Common myeloid progenitor, CD34-positive (primary cell): ENCODE measurements around the gene HNF1A.
A peak's percentile ranks its signal among the peaks of the same experiment; 100 is the strongest.

Experiments
- CTCF ChIA-PET: fragments of 350-600 bp; sonication (Branson Sonifier 250); formaldehyde crosslinking; loops from one replicate; lab custom pipeline; 2021; ENCODE audit warnings: antibody characterized with exemption; lab: Charles Lee
- POLR2A ChIA-PET: fragments of 350-600 bp; sonication (Branson Sonifier 250); formaldehyde crosslinking; loops from one replicate; lab custom pipeline; 2021; ENCODE audit warnings: antibody characterized with exemption; lab: Charles Lee
- DNase-seq, 3 donors: peaks; one replicate each; pipeline versions ENCODE4 v3.0.0 to v3.0.0-alpha.2; 2013
- H3K27ac ChIP-seq, 2 experiments: 1 replicate in 1 of 2; 2 replicates in 1 of 2; pipeline ENCODE4 v1.7.0; 2013; ENCODE audit warnings: inconsistent platforms in 2 of 2, low read length in 2 of 2, mild to moderate bottlenecking in 2 of 2, low read depth in 1 of 2, moderate library complexity in 1 of 2; ENCODE audit not compliant: severe bottlenecking in 2 of 2, insufficient read depth in 1 of 2, poor library complexity in 1 of 2
- H3K27me3 ChIP-seq, 5 experiments: replicated peaks in 2 of 5; 1 replicate in 3 of 5; 2 replicates in 2 of 5; pipeline versions ENCODE4 v1.6.1 to v1.7.0; 2013; ENCODE audit warnings: low read length in 4 of 5, mild to moderate bottlenecking in 2 of 5, moderate library complexity in 2 of 5, inconsistent platforms in 1 of 5; ENCODE audit not compliant: insufficient read depth in 5 of 5, control insufficient read depth in 4 of 5
- H3K36me3 ChIP-seq, 4 experiments: 1 replicate in 2 of 4; 2 replicates in 2 of 4; pipeline versions ENCODE4 v1.6.1 to v1.7.0; 2013; ENCODE audit warnings: low read length in 3 of 4, control low read depth in 1 of 4, mild to moderate bottlenecking in 1 of 4; ENCODE audit not compliant: control insufficient read depth in 4 of 4, insufficient read depth in 4 of 4
- H3K4me1 ChIP-seq, 4 experiments: 1 replicate in 3 of 4; 2 replicates in 1 of 4; pipeline versions ENCODE4 v1.6.1 to v1.7.1; 2013; ENCODE audit warnings: low read length in 3 of 4, mild to moderate bottlenecking in 3 of 4, control low read depth in 1 of 4, inconsistent platforms in 1 of 4, moderate library complexity in 1 of 4; ENCODE audit not compliant: control insufficient read depth in 4 of 4, insufficient read depth in 4 of 4; ENCODE audit errors: control extremely low read depth in 1 of 4
- H3K4me3 ChIP-seq, 7 experiments: 1 replicate in 4 of 7; 2 replicates in 3 of 7; pipeline versions ENCODE4 v1.5.1 to v1.7.0; 2013; ENCODE audit warnings: mild to moderate bottlenecking in 7 of 7, low read length in 6 of 7, moderate library complexity in 6 of 7, inconsistent platforms in 2 of 7, low read depth in 2 of 7, control low read depth in 1 of 7; ENCODE audit not compliant: insufficient read depth in 4 of 7, control insufficient read depth in 1 of 7; ENCODE audit errors: extremely low read depth in 1 of 7
- H3K9me3 ChIP-seq, 5 experiments: 1 replicate in 4 of 5; 2 replicates in 1 of 5; pipeline versions ENCODE4 v1.6.1 to v1.7.1; 2013; ENCODE audit warnings: low read length in 4 of 5, mild to moderate bottlenecking in 2 of 5, inconsistent platforms in 1 of 5, low read depth in 1 of 5, moderate library complexity in 1 of 5; ENCODE audit not compliant: control insufficient read depth in 4 of 5, insufficient read depth in 2 of 5; ENCODE audit errors: control extremely low read depth in 1 of 5
- WGBS: methylation state at CpG from one replicate; pipeline ENCODE4 v1.1.5; 2013; ENCODE audit not compliant: insufficient coverage; 5-methylcytosine and 5-hydroxymethylcytosine counted together

Gene HNF1A

DNA sequence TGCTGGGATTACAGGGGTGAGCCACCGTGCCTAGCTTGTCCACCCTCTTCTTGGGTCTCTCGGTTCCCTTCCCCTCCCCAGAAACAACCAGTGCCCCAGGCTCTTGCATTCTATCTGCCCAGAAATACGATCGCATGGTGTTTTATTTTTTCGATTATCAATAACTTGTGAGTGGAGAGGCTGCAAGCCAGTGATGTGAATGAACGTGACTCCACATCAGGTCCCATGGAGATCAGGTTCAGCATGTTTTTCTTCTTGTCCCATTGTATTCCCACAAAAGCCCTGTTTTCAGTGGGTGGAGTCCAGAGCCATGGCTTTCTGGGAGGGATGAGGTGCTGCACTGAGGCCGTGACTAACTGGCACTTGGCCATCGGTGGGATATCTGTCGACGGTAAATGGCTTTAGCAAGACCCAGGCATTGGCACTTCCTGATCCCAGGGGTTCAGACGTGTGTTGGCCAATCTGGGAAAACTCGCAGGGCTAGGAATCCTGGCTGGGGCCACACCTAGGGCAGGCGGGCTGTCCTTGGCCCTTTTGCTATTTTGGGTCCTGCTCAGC, 12.7 kb upstream of the HNF1A start:
- Histone ChIP-seq H3K4me1 (peaks cover 0 to 2% (median 0%) of the 10 kb centered on the region in 4 experiments), H3K27me3 (no peaks in the 10 kb centered on the region), H3K9me3 (no peaks in the 10 kb centered on the region), H3K27ac (no peak overlapping the region), H3K4me3 (no peak overlapping the region), H3K36me3 (no peaks in the 10 kb centered on the region)
- CTCF ChIA-PET = interaction anchor here (0.6 to 1.8 kb wide), 4 partner anchors 10 to 316 kb away, joined by 3 to 7 read pairs (median 3); no protein-coding TSS in a partner anchor
- WGBS = 91% methylated on average over 11 of the region's 13 CpGs
- POLR2A ChIA-PET = no interaction called here
- DNase-seq = no peak

- Histone ChIP-seq H3K27me3 (no peaks in the 10 kb centered on the region), H3K36me3 (no peaks in the 10 kb centered on the region), H3K4me3 (no peak overlapping the region), H3K27ac (no peak overlapping the region), H3K9me3 (no peaks in the 10 kb centered on the region), H3K4me1 (peaks cover 0 to 11% (median 2%) of the 10 kb centered on the region in 4 experiments)
- POLR2A ChIA-PET = no interaction called here
- DNase-seq = no peak
- 100% methylated on average over 3 of the region's 3 CpGs for WGBS
- CTCF ChIA-PET = interaction anchor here (0.7 to 4.7 kb wide), 8 partner anchors 8 to 461 kb away, joined by 3 to 43 read pairs (median 3); partner anchors contain the start of gene HNF1A
These were observed 8.0 kb upstream of the HNF1A start for GRCh38 chr12:120970310-120970709.

GRCh38 chr12:120971299-120972180, 6.8 kb upstream of the HNF1A start:
- CTCF ChIA-PET = interaction anchor here (0.6 to 4.7 kb wide), 39 partner anchors 9 to 396 kb away, joined by 3 to 43 read pairs (median 4); partner anchors contain the start of gene POP5
- peak; percentile 81 to 91 (median 90) for DNase-seq
- 37% methylated on average over 6 of the region's 13 CpGs for WGBS

DNA sequence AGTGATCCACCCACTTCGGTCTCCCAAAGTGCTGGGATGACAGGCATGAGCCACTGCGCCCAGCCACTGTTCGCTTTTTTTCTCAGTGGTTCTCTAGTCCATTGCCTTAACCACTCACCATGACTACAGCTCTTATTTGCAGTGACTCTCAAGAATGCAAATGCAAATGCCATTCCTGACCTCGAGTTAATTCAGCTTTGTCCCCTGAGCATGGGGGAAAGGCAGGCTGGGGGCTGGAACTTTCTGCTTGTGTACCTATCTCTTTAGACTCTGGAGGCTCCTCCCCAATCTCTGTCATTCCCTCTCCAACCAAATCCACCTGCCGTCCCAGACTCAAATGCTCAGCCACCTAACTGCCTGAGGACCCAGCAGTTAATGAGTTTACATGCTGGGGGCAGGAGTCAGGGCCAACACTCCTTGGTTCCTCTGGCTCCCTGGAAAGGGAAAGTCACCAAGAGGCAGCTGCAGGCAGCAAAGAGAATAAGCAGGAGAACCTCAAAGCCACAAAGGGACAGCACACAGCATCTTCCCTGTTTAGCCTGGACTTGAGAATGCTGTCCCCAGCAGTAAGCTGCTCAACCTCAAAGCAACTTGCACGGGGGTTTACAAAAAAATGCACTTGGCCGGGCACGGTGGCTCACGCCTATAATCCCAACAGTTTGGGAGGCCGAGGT, 5.3 kb upstream of the HNF1A start:
- ChIA-PET POLR2A (interaction anchor here (1.1 kb wide), 1 partner anchor 70 kb away, joined by 4 read pairs; no protein-coding TSS in a partner anchor), CTCF (interaction anchor here (0.9 to 4.7 kb wide), 19 partner anchors 10 to 391 kb away, joined by 3 to 43 read pairs (median 5); partner anchors contain the start of gene POP5)
- Histone ChIP-seq H3K27ac (no peak overlapping the region), H3K4me1 (peaks cover 0 to 11% (median 2%) of the 10 kb centered on the region in 4 experiments), H3K27me3 (no peaks in the 10 kb centered on the region), H3K4me3 (no peak overlapping the region), H3K36me3 (no peaks in the 10 kb centered on the region), H3K9me3 (no peaks in the 10 kb centered on the region)
- WGBS = 100% methylated on average over 1 of the region's 10 CpGs
- no peak for DNase-seq

More at GRCh38 chr12:120971299-120972180, 6.8 kb upstream of the HNF1A start:
- Histone ChIP-seq H3K36me3 (no peaks in the 10 kb centered on the region), H3K4me1 (peaks cover 0 to 11% (median 2%) of the 10 kb centered on the region in 4 experiments), H3K4me3 (peak overlapping the region in 2 of 7 experiments; percentile 25 to 31), H3K9me3 (no peaks in the 10 kb centered on the region), H3K27ac (no peak overlapping the region), H3K27me3 (no peaks in the 10 kb centered on the region)
- POLR2A ChIA-PET = interaction anchor here (1.1 kb wide), 1 partner anchor 69 kb away, joined by 4 read pairs; no protein-coding TSS in a partner anchor

- no peak for DNase-seq
- Histone ChIP-seq H3K36me3 (no peaks in the 10 kb centered on the region), H3K27ac (no peak overlapping the region), H3K4me1 (peaks cover 0 to 4% (median 0%) of the 10 kb centered on the region in 4 experiments), H3K27me3 (no peaks in the 10 kb centered on the region), H3K9me3 (no peaks in the 10 kb centered on the region), H3K4me3 (no peak overlapping the region)
- WGBS = 100% methylated on average over 5 of the region's 14 CpGs
- POLR2A ChIA-PET = interaction anchor here (1.1 kb wide), 1 partner anchor 396 kb away, joined by 4 read pairs; the partner anchor contains the start of gene POP5
- CTCF ChIA-PET = interaction anchor here (1.0 kb wide), 1 partner anchor 8 kb away, joined by 3 read pairs; no protein-coding TSS in a partner anchor
These were observed 630 bp upstream of the HNF1A start for GRCh38 chr12:120977531-120978295.

GRCh38 chr12:120979220-120979861, 998 bp downstream of the HNF1A start:
- H3K9me3 ChIP-seq = no peaks in the 10 kb centered on the region
- WGBS = 95% methylated on average over 7 of the region's 10 CpGs
- POLR2A ChIA-PET = no interaction called here
- H3K4me3 ChIP-seq = no peak overlapping the region
- DNase-seq = no peak
- CTCF ChIA-PET = interaction anchor here (0.6 to 1.4 kb wide), 4 partner anchors 9 to 331 kb away, joined by 3 to 4 read pairs (median 3); no protein-coding TSS in a partner anchor
- no peaks in the 10 kb centered on the region for H3K27me3 ChIP-seq
- H3K27ac ChIP-seq = no peak overlapping the region
- H3K36me3 ChIP-seq = no peaks in the 10 kb centered on the region
- H3K4me1 ChIP-seq = no peaks in the 10 kb centered on the region
